Urinary bladder (tissue), 4 donors: ENCODE measurements around the gene PTGIS. TPM values are rescaled to one million over a fixed set of nuclear protein-coding genes. Genes with fewer than 3 reads are reported as not detected.

Source experiments
- DNase-seq: peaks from one replicate; pipeline ENCODE4 v3.0.0-alpha.2; 2015; ENCODE audit errors: extremely low spot score
- H3K27ac ChIP-seq: one replicate; pipeline ENCODE4 v1.5.1; 2013; ENCODE audit warnings: low read depth, mild to moderate bottlenecking, moderate library complexity
- H3K36me3 ChIP-seq: one replicate; pipeline ENCODE4 v1.6.1; 2013; ENCODE audit warnings: mild to moderate bottlenecking, moderate library complexity; ENCODE audit not compliant: insufficient read depth
- H3K4me1 ChIP-seq: one replicate; pipeline ENCODE4 v1.6.1; 2013; ENCODE audit warnings: mild to moderate bottlenecking, moderate library complexity; ENCODE audit not compliant: insufficient read depth
- H3K4me3 ChIP-seq: one replicate; pipeline ENCODE4 v1.5.1; 2013; ENCODE audit warnings: low read depth, low read length
- WGBS: extraction: QIAGEN DNeasy Blood & Tissue Kit; methylation state at CpG from one replicate; pipeline ENCODE4 v1.1.7; 2013; 5-methylcytosine and 5-hydroxymethylcytosine counted together
- polyA plus RNA-seq: library from polyadenylated mRNA; stranded (reverse); fragments of 200-250 nt; gene quantifications from one replicate; pipeline ENCODE4 v1.2.3, GENCODE V29; 2013
- total RNA-seq: library from RNA; depleted of rRNA; stranded (reverse); fragments of >200 nt; gene quantifications from one replicate; pipeline ENCODE4 v1.2.3, GENCODE V29; 2014
- donor health status: healthy with polysubstance abuse.
- donor health status: healthy.

Gene PTGIS
- total and polyA plus RNA-seq, 2 donors = 118 to 142 TPM

GRCh38 chr20:49603209-49603627, 35.3 kb upstream of the PTGIS start:
- Histone ChIP-seq H3K36me3 (no peaks in the 10 kb centered on the region), H3K4me1 (no peaks in the 10 kb centered on the region), H3K27ac (no peak overlapping the region), H3K4me3 (no peak overlapping the region)
- WGBS = 67% methylated on average over 11 of the region's 11 CpGs
- DNase-seq = no peak

- Histone ChIP-seq H3K36me3 (no peaks in the 10 kb centered on the region), H3K4me1 (no peaks in the 10 kb centered on the region), H3K4me3 (no peak overlapping the region), H3K27ac (no peak overlapping the region)
- no peak for DNase-seq
- 82% methylated on average over 9 of the region's 9 CpGs for WGBS
Observed at GRCh38 chr20:49602345-49603208, 34.6 kb upstream of the PTGIS start.

GRCh38 chr20:49601153-49601924, 33.4 kb upstream of the PTGIS start:
- H3K4me3 ChIP-seq = no peak overlapping the region
- DNase-seq = no peak
- H3K27ac ChIP-seq = no peak overlapping the region
- no peaks in the 10 kb centered on the region for H3K36me3 ChIP-seq
- no peaks in the 10 kb centered on the region for H3K4me1 ChIP-seq
- 91% methylated on average over 5 of the region's 5 CpGs for WGBS

- no peak overlapping the region for H3K27ac ChIP-seq
- WGBS = 97% methylated on average over 4 of the region's 4 CpGs
Observed at GRCh38 chr20:49599746-49600113, 31.8 kb upstream of the PTGIS start.

GRCh38 chr20:49597825-49598395, 30.0 kb upstream of the PTGIS start:
- no peak for DNase-seq
- Histone ChIP-seq H3K36me3 (no peaks in the 10 kb centered on the region), H3K27ac (no peak overlapping the region), H3K4me1 (no peaks in the 10 kb centered on the region), H3K4me3 (no peak overlapping the region)
- 87% methylated on average over 4 of the region's 4 CpGs for WGBS

More at GRCh38 chr20:49599746-49600113, 31.8 kb upstream of the PTGIS start:
- no peaks in the 10 kb centered on the region for H3K36me3 ChIP-seq
- DNase-seq = no peak
- H3K4me3 ChIP-seq = no peak overlapping the region
- no peaks in the 10 kb centered on the region for H3K4me1 ChIP-seq

- DNase-seq = no peak
- H3K4me3 ChIP-seq = no peak overlapping the region
Observed at GRCh38 chr20:49595811-49596561, 28.0 kb upstream of the PTGIS start.

GRCh38 chr20:49595346-49595745, 27.4 kb upstream of the PTGIS start:
- Histone ChIP-seq H3K27ac (peak overlapping the region; percentile 11), H3K4me1 (no peaks in the 10 kb centered on the region), H3K4me3 (no peak overlapping the region), H3K36me3 (no peaks in the 10 kb centered on the region)
- DNase-seq = no peak
- 90% methylated on average over 10 of the region's 10 CpGs for WGBS

More at GRCh38 chr20:49595811-49596561, 28.0 kb upstream of the PTGIS start:
- peak overlapping the region; percentile 11 for H3K27ac ChIP-seq
- H3K4me1 ChIP-seq = no peaks in the 10 kb centered on the region
- H3K36me3 ChIP-seq = no peaks in the 10 kb centered on the region
- WGBS = 69% methylated on average over 15 of the region's 15 CpGs

GRCh38 chr20:49594931-49595315, 27.0 kb upstream of the PTGIS start:
- WGBS = 91% methylated on average over 6 of the region's 6 CpGs
- Histone ChIP-seq H3K27ac (no peak overlapping the region), H3K4me3 (no peak overlapping the region), H3K36me3 (no peaks in the 10 kb centered on the region), H3K4me1 (no peaks in the 10 kb centered on the region)
- DNase-seq = no peak

- Histone ChIP-seq H3K4me3 (no peak overlapping the region), H3K4me1 (no peaks in the 10 kb centered on the region), H3K36me3 (no peaks in the 10 kb centered on the region), H3K27ac (peak overlapping the region; percentile 43)
- no peak for DNase-seq
- 42% methylated on average over 12 of the region's 12 CpGs for WGBS
Observed at GRCh38 chr20:49594143-49594930, 26.4 kb upstream of the PTGIS start.

- DNase-seq = no peak
- Histone ChIP-seq H3K4me3 (no peak overlapping the region), H3K36me3 (no peaks in the 10 kb centered on the region), H3K4me1 (no peaks in the 10 kb centered on the region), H3K27ac (peak overlapping the region; percentile 46)
- WGBS = 60% methylated on average over 15 of the region's 15 CpGs
Observed at GRCh38 chr20:49593466-49594142, 25.7 kb upstream of the PTGIS start.

GRCh38 chr20:49592120-49592519, 24.2 kb upstream of the PTGIS start:
- no peaks in the 10 kb centered on the region for H3K36me3 ChIP-seq
- no peak for DNase-seq
- no peak overlapping the region for H3K4me3 ChIP-seq
- no peak overlapping the region for H3K27ac ChIP-seq
- no peaks in the 10 kb centered on the region for H3K4me1 ChIP-seq

- no peaks in the 10 kb centered on the region for H3K4me1 ChIP-seq
- H3K4me3 ChIP-seq = no peak overlapping the region
- no peak for DNase-seq
- WGBS = 53% methylated on average over 4 of the region's 4 CpGs
- no peaks in the 10 kb centered on the region for H3K36me3 ChIP-seq
- H3K27ac ChIP-seq = no peak overlapping the region
Observed at GRCh38 chr20:49591217-49591865, 23.4 kb upstream of the PTGIS start.
